Activated naive CD4-positive, alpha-beta T cell treated with anti-CD3 and anti-CD28 coated beads for 36 hours (primary cell): ENCODE measurements around the gene TEX51. TPM values are rescaled to one million over a fixed set of nuclear protein-coding genes. Genes with fewer than 3 reads are reported as not detected.

ENCODE experiments used
- CTCF ChIA-PET: fragments of 350-600 bp; sonication (Branson Sonifier 250); formaldehyde crosslinking; loops from one replicate; lab custom pipeline; 2021; ENCODE audit warnings: antibody characterized with exemption; lab: Charles Lee
- DNase-seq: peaks from one replicate; pipeline ENCODE4 v3.0.0-alpha.2; 2020
- H3K27ac Mint-ChIP-seq: one replicate; pipeline ENCODE4 v1.8.0; 2021; ENCODE audit warnings: mild to moderate bottlenecking, mixed read lengths
- H3K27me3 Mint-ChIP-seq: one replicate; pipeline ENCODE4 v1.8.0; 2021; ENCODE audit warnings: low read depth, mixed read lengths
- H3K36me3 Mint-ChIP-seq: one replicate; pipeline ENCODE4 v1.8.0; 2021; ENCODE audit warnings: low read depth, mixed read lengths
- H3K4me1 Mint-ChIP-seq: one replicate; pipeline ENCODE4 v1.8.0; 2021; ENCODE audit warnings: low read depth, mixed read lengths
- H3K4me3 Mint-ChIP-seq: one replicate; pipeline ENCODE4 v1.8.0; 2021; ENCODE audit warnings: mild to moderate bottlenecking, moderate library complexity, mixed read lengths
- H3K9me3 Mint-ChIP-seq: one replicate; pipeline ENCODE4 v1.8.0; 2021; ENCODE audit warnings: mixed read lengths
- intact Hi-C: fragments of 100-400 bp; cut with micrococcal nuclease; formaldehyde crosslinking; loops from one replicate; pipeline ENCODE4 v1.15.1; 2023
- total RNA-seq, 2 experiments: library from RNA; stranded (reverse); gene quantifications; one replicate each; pipeline ENCODE4 v1.2.3, GENCODE V29; 2021

Gene TEX51
- total RNA-seq, 2 experiments from 2014 or later, result not detected

GRCh38 chr2:126899616-126900185, 1.0 kb downstream of the TEX51 start:
- no peaks in the 10 kb centered on the region for H3K4me1 Mint-ChIP-seq
- H3K4me3 Mint-ChIP-seq, result no peak overlapping the region
- intact Hi-C loops, result no loop called here
- no peaks in the 10 kb centered on the region for H3K36me3 Mint-ChIP-seq
- DNase-seq, result no peak
- H3K27me3 Mint-ChIP-seq, result peaks cover 5% of the 10 kb centered on the region
- H3K27ac Mint-ChIP-seq, result no peak overlapping the region
- CTCF ChIA-PET, result no interaction called here
- H3K9me3 Mint-ChIP-seq, result peaks cover 2% of the 10 kb centered on the region

- Mint-ChIP-seq H3K9me3 (peaks cover 2% of the 10 kb centered on the region), H3K27me3 (peaks cover 5% of the 10 kb centered on the region), H3K4me3 (no peak overlapping the region), H3K36me3 (no peaks in the 10 kb centered on the region), H3K27ac (no peak overlapping the region), H3K4me1 (no peaks in the 10 kb centered on the region)
- no peak for DNase-seq
- intact Hi-C loops, result no loop called here
- CTCF ChIA-PET, result no interaction called here
Measured at GRCh38 chr2:126900646-126901319, 2.1 kb downstream of the TEX51 start.

GRCh38 chr2:126901459-126901858, 2.8 kb downstream of the TEX51 start:
- Mint-ChIP-seq H3K9me3 (peaks cover 2% of the 10 kb centered on the region), H3K4me3 (no peak overlapping the region), H3K36me3 (no peaks in the 10 kb centered on the region), H3K27me3 (peaks cover 5% of the 10 kb centered on the region), H3K4me1 (no peaks in the 10 kb centered on the region), H3K27ac (no peak overlapping the region)
- DNase-seq, result no peak
- CTCF ChIA-PET, result no interaction called here
- intact Hi-C loops, result no loop called here

GRCh38 chr2:126902152-126902835, 3.6 kb downstream of the TEX51 start:
- Mint-ChIP-seq H3K27me3 (peaks cover 5% of the 10 kb centered on the region), H3K27ac (no peak overlapping the region), H3K9me3 (peaks cover 2% of the 10 kb centered on the region), H3K4me3 (no peak overlapping the region), H3K4me1 (no peaks in the 10 kb centered on the region), H3K36me3 (no peaks in the 10 kb centered on the region)
- intact Hi-C loops, result no loop called here
- DNase-seq, result no peak
- CTCF ChIA-PET, result no interaction called here

- CTCF ChIA-PET, result no interaction called here
- DNase-seq, result no peak
- Mint-ChIP-seq H3K27ac (no peak overlapping the region), H3K4me1 (no peaks in the 10 kb centered on the region), H3K9me3 (peaks cover 2% of the 10 kb centered on the region), H3K27me3 (peaks cover 5% of the 10 kb centered on the region), H3K4me3 (no peak overlapping the region), H3K36me3 (no peaks in the 10 kb centered on the region)
- intact Hi-C loops, result no loop called here
Measured at GRCh38 chr2:126902859-126903258, 4.2 kb downstream of the TEX51 start.

- intact Hi-C loops, result no loop called here
- no peak overlapping the region for H3K4me3 Mint-ChIP-seq
- DNase-seq, result no peak
- peaks cover 2% of the 10 kb centered on the region for H3K27me3 Mint-ChIP-seq
- H3K9me3 Mint-ChIP-seq, result peaks cover 2% of the 10 kb centered on the region
- CTCF ChIA-PET, result interaction anchor here (1.3 kb wide), 1 partner anchor 66 kb away, joined by 3 read pairs; no protein-coding TSS in a partner anchor
- H3K36me3 Mint-ChIP-seq, result no peaks in the 10 kb centered on the region
- no peak overlapping the region for H3K27ac Mint-ChIP-seq
- H3K4me1 Mint-ChIP-seq, result no peaks in the 10 kb centered on the region
Measured at GRCh38 chr2:126905991-126906390, 7.3 kb downstream of the TEX51 start.

GRCh38 chr2:126906781-126907180, 8.1 kb downstream of the TEX51 start:
- Mint-ChIP-seq H3K36me3 (no peaks in the 10 kb centered on the region), H3K9me3 (peaks cover 2% of the 10 kb centered on the region), H3K27me3 (peaks cover 2% of the 10 kb centered on the region), H3K4me3 (no peak overlapping the region), H3K4me1 (no peaks in the 10 kb centered on the region), H3K27ac (no peak overlapping the region)
- DNase-seq, result no peak
- intact Hi-C loops, result no loop called here
- CTCF ChIA-PET, result interaction anchor here (1.3 kb wide), 1 partner anchor 65 kb away, joined by 3 read pairs; no protein-coding TSS in a partner anchor

- H3K27ac Mint-ChIP-seq, result no peak overlapping the region
- CTCF ChIA-PET, result no interaction called here
Measured at GRCh38 chr2:126907671-126908070, 9.0 kb downstream of the TEX51 start.

GRCh38 chr2:126908721-126909177, 10.1 kb downstream of the TEX51 start:
- intact Hi-C loops, result no loop called here
- CTCF ChIA-PET, result no interaction called here

More at GRCh38 chr2:126907671-126908070, 9.0 kb downstream of the TEX51 start:
- Mint-ChIP-seq H3K4me1 (no peaks in the 10 kb centered on the region), H3K4me3 (no peak overlapping the region), H3K27me3 (peaks cover 1% of the 10 kb centered on the region), H3K36me3 (no peaks in the 10 kb centered on the region), H3K9me3 (peaks cover 2% of the 10 kb centered on the region)
- intact Hi-C loops, result no loop called here
- no peak for DNase-seq

GRCh38 chr2:126909366-126909765, 10.7 kb downstream of the TEX51 start:
- no peak for DNase-seq
- Mint-ChIP-seq H3K36me3 (no peaks in the 10 kb centered on the region), H3K9me3 (peaks cover 2% of the 10 kb centered on the region), H3K4me1 (no peaks in the 10 kb centered on the region), H3K27ac (no peak overlapping the region), H3K4me3 (no peak overlapping the region), H3K27me3 (no peaks in the 10 kb centered on the region)
- CTCF ChIA-PET, result no interaction called here
- intact Hi-C loops, result no loop called here

More at GRCh38 chr2:126908721-126909177, 10.1 kb downstream of the TEX51 start:
- no peak overlapping the region for H3K4me3 Mint-ChIP-seq
- no peaks in the 10 kb centered on the region for H3K36me3 Mint-ChIP-seq
- DNase-seq, result no peak
- H3K27me3 Mint-ChIP-seq, result no peaks in the 10 kb centered on the region
- H3K27ac Mint-ChIP-seq, result no peak overlapping the region
- H3K9me3 Mint-ChIP-seq, result peaks cover 2% of the 10 kb centered on the region
- no peaks in the 10 kb centered on the region for H3K4me1 Mint-ChIP-seq

GRCh38 chr2:126909781-126910180, 11.1 kb downstream of the TEX51 start:
- no peak overlapping the region for H3K4me3 Mint-ChIP-seq
- no peak overlapping the region for H3K27ac Mint-ChIP-seq
- no peak for DNase-seq
- no peaks in the 10 kb centered on the region for H3K27me3 Mint-ChIP-seq
- H3K9me3 Mint-ChIP-seq, result no peaks in the 10 kb centered on the region
- intact Hi-C loops, result no loop called here
- CTCF ChIA-PET, result no interaction called here
- H3K4me1 Mint-ChIP-seq, result no peaks in the 10 kb centered on the region
- H3K36me3 Mint-ChIP-seq, result no peaks in the 10 kb centered on the region

- H3K27me3 Mint-ChIP-seq, result no peaks in the 10 kb centered on the region
- H3K9me3 Mint-ChIP-seq, result no peaks in the 10 kb centered on the region
- DNase-seq, result no peak
- CTCF ChIA-PET, result interaction anchor here (1.0 kb wide), 1 partner anchor 61 kb away, joined by 3 read pairs; no protein-coding TSS in a partner anchor
- H3K27ac Mint-ChIP-seq, result no peak overlapping the region
- no peaks in the 10 kb centered on the region for H3K36me3 Mint-ChIP-seq
- intact Hi-C loops, result no loop called here
- H3K4me1 Mint-ChIP-seq, result no peaks in the 10 kb centered on the region
- no peak overlapping the region for H3K4me3 Mint-ChIP-seq
Measured at GRCh38 chr2:126910637-126911036, 11.9 kb downstream of the TEX51 start.
